HFFc6 (cell line): Measurements from ENCODE around the gene NMRAL1. TPM values are rescaled to one million over a fixed set of nuclear protein-coding genes. Genes with fewer than 3 reads are reported as not detected.

Experiments
- DNase-seq: peaks from one replicate; pipeline ENCODE4 v3.0.0-alpha.2; 2018
- H3K27ac Mint-ChIP-seq: 2 replicates; pipeline ENCODE4 v1.8.0; 2020; ENCODE audit warnings: mild to moderate bottlenecking, mixed read lengths
- H3K27me3 Mint-ChIP-seq: 2 replicates; pipeline ENCODE4 v1.8.0; 2021; ENCODE audit warnings: mild to moderate bottlenecking, moderate library complexity, mixed read lengths; ENCODE audit not compliant: insufficient read depth
- H3K36me3 Mint-ChIP-seq: 2 replicates; pipeline ENCODE4 v1.8.0; 2021; ENCODE audit warnings: low read depth, mixed read lengths
- H3K4me1 Mint-ChIP-seq: 2 replicates; pipeline ENCODE4 v1.8.0; 2020; ENCODE audit warnings: low read depth, mixed read lengths
- H3K4me3 Mint-ChIP-seq: 2 replicates; pipeline ENCODE4 v1.8.0; 2020; ENCODE audit warnings: mild to moderate bottlenecking, moderate library complexity, mixed read lengths
- H3K9me3 Mint-ChIP-seq: 2 replicates; pipeline ENCODE4 v1.8.0; 2020; ENCODE audit warnings: mild to moderate bottlenecking, mixed read lengths
- total RNA-seq, 6 experiments: library from RNA; stranded (reverse); fragmentation: NEBNext Ultra II Directional; extraction: Animal tissue kit (Norgen Biotek cat#: 25700); gene quantifications; 2 replicates in 1 of 6; 3 replicates in 5 of 6; pipeline ENCODE4 v1.2.3, GENCODE V29; 2021
- TF ChIP-seq, protein P1 (sequence below): fragments of 200-600 bp; sonication (generic); IDR thresholded peaks from 2 replicates; pipeline ENCODE4 v1.5.0; 2021; ENCODE audit warnings: antibody characterized with exemption, mild to moderate bottlenecking

The NMRAL1 gene
- total RNA-seq, 6 experiments from 2014 or later, result 26.2 to 37.2 (median 33.7) TPM

DNA sequence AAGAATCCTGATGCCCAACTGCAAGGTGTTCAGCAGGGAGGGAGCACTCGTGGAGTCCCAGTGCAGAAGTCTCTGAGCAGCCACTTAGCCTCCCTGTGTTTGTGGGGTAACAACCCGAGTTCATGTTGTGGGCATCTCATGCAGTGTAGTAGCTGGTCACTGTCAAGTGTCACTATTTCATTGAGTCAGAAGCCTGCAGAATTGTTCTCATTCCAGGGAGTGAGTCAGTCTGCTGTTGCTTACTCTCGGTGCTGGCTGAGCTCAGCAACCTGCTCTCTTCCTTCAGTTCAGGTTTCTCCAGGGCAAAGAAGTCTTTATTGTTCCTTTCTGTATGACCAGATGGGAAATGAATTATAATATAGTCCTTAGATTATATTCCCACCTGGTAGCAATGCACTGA lies 25.8 kb upstream of the NMRAL1 start:
- Mint-ChIP-seq H3K4me3 (peak overlapping the region; percentile 71), H3K4me1 (peaks cover 80% of the 10 kb centered on the region), H3K36me3 (peaks cover 23% of the 10 kb centered on the region), H3K9me3 (0 out of 2 replicates have a peak, but pooled peaks cover 3% of the 10 kb centered on the region), H3K27me3 (0 out of 2 replicates have a peak, but pooled peaks cover 3% of the 10 kb centered on the region), H3K27ac (peak overlapping the region; percentile 82)
- peak; percentile 87 for DNase-seq
- TF ChIP-seq, protein P1, sequence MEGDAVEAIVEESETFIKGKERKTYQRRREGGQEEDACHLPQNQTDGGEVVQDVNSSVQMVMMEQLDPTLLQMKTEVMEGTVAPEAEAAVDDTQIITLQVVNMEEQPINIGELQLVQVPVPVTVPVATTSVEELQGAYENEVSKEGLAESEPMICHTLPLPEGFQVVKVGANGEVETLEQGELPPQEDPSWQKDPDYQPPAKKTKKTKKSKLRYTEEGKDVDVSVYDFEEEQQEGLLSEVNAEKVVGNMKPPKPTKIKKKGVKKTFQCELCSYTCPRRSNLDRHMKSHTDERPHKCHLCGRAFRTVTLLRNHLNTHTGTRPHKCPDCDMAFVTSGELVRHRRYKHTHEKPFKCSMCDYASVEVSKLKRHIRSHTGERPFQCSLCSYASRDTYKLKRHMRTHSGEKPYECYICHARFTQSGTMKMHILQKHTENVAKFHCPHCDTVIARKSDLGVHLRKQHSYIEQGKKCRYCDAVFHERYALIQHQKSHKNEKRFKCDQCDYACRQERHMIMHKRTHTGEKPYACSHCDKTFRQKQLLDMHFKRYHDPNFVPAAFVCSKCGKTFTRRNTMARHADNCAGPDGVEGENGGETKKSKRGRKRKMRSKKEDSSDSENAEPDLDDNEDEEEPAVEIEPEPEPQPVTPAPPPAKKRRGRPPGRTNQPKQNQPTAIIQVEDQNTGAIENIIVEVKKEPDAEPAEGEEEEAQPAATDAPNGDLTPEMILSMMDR, result no peak

DNA sequence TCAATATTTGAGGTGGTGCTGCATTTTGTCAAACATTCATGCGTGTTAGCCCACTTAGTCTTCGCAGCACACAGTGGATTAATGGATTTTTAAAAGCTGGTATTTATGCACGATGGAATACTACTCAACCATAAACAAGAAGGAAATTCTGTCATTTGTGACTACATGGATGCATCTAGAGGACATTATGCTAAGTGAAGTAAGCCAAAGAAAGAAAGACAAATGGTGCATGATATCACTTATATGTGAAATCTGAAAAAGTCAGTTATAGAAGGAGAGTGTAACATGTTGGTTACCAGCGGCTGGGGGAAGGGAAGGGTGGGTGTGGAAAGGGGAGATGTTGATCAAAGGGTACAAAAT lies 24.8 kb upstream of the NMRAL1 start:
- no peak for DNase-seq
- Mint-ChIP-seq H3K4me3 (no peak overlapping the region), H3K27me3 (0 out of 2 replicates have a peak, but pooled peaks cover 3% of the 10 kb centered on the region), H3K27ac (no peak overlapping the region; the same call in 1 of the 2 replicates), H3K4me1 (peaks cover 87% of the 10 kb centered on the region), H3K9me3 (0 out of 2 replicates have a peak, but pooled peaks cover 3% of the 10 kb centered on the region), H3K36me3 (peaks cover 23% of the 10 kb centered on the region)
- TF ChIP-seq, protein P1, result no peak

DNA sequence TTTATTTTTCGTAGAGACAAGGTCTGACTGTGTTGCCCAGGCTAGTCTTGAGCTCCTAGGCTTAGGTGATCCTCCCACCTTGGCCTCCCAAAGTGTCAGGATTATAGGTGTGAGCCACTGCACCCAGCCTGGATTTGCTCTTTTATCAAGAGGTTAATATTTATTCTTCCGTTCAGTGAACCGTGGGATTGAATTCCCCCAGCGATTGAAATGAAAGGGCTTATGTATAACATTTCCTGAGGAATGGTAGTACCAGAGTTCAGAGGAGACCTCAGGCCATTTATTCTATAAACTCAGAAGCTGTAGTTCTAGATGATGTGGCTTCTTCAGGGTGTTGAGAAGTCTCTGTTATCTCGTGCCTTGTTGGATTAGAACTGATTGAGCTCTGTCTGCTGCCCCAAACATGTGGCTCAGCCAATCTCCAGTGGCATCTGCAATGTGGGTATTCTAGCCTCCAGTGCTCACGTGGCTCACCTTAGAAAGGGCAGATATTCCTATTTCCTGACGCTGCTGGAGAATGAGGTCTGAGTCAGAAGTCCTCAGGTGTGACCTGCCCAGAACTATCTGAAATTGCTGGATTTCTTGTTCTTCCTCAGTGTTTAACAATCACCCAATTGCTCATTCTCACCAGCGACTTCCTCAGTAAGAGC lies 24.2 kb upstream of the NMRAL1 start:
- Mint-ChIP-seq H3K36me3 (peaks cover 23% of the 10 kb centered on the region), H3K27me3 (0 out of 2 replicates have a peak, but pooled peaks cover 3% of the 10 kb centered on the region), H3K4me3 (no peak overlapping the region), H3K9me3 (0 out of 2 replicates have a peak, but pooled peaks cover 3% of the 10 kb centered on the region), H3K4me1 (peaks cover 88% of the 10 kb centered on the region), H3K27ac (no peak overlapping the region; the same call in 1 of the 2 replicates)
- DNase-seq, result no peak
- TF ChIP-seq, protein P1, result no peak

DNA sequence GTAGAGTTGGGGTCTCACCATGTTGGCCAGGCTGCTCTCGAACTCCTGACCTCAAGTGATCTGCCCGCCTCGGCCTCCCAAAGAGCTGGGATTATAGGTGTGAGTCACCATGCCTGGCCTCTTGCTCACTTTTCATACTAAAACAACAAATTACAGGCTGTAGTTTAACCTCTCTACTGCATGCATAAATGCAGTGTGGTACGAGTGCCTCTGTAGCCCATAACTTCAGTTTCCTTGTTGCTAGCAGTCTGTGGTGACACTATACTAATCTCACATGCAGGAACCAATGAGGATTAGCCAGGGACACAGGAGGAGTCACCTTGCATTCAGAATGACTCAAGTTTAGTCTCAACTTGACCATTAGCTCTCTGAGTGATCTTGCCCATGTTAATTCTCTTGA lies 21.9 kb upstream of the NMRAL1 start:
- H3K27ac Mint-ChIP-seq, result peak overlapping the region; percentile 98
- H3K9me3 Mint-ChIP-seq, result 0 out of 2 replicates have a peak, but pooled peaks cover 3% of the 10 kb centered on the region
- peak overlapping the region; percentile 76 for H3K4me3 Mint-ChIP-seq
- peaks cover 30% of the 10 kb centered on the region for H3K36me3 Mint-ChIP-seq
- H3K4me1 Mint-ChIP-seq, result peaks cover 84% of the 10 kb centered on the region
- 0 out of 2 replicates have a peak, but pooled peaks cover 3% of the 10 kb centered on the region for H3K27me3 Mint-ChIP-seq
- TF ChIP-seq, protein P1, result no peak
- peak; percentile 96 for DNase-seq

DNA sequence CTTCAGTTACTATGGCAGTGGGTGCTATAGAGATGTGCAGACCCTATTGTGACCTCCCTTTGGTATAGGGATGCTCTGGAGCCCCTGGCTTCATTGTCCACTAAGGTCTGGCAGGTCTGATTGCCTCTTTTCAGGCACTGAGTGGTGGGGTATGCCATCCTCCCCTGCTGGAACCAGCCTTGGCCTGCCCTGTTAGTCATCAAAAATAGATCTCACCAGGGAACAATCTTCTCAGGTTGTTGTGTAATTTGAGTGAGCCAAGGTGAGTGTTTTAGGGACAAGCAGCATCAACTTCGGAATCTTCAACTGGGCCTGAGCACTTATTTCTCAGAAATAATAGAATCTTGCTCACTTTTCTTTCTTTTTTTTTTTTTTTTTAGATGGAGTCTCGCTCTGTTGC lies 21.3 kb upstream of the NMRAL1 start:
- Mint-ChIP-seq H3K36me3 (peaks cover 32% of the 10 kb centered on the region), H3K27ac (peak overlapping the region; percentile 98), H3K4me3 (peak overlapping the region; percentile 76), H3K27me3 (0 out of 2 replicates have a peak, but pooled peaks cover 3% of the 10 kb centered on the region), H3K9me3 (0 out of 2 replicates have a peak, but pooled peaks cover 3% of the 10 kb centered on the region), H3K4me1 (peaks cover 84% of the 10 kb centered on the region)
- DNase-seq, result no peak
- TF ChIP-seq, protein P1, result no peak
